Neutrophil (primary cell): ENCODE data around the gene TCF12.

Source experiments
- H3K27ac ChIP-seq: fragments of 200-600 bp; sonication (generic); 2 replicates; pipeline ENCODE4 v1.5.1; 2016; ENCODE audit warnings: mild to moderate bottlenecking, moderate library complexity
- H3K27me3 ChIP-seq: fragments of 200-600 bp; sonication (generic); 2 replicates; pipeline ENCODE4 v1.6.0; 2016; ENCODE audit warnings: mild to moderate bottlenecking
- H3K36me3 ChIP-seq: fragments of 200-600 bp; sonication (generic); 2 replicates; pipeline ENCODE4 v1.5.1; 2017
- H3K4me1 ChIP-seq, 2 experiments: fragments of 200-600 bp in 1 of 2; sonication (generic) in 1 of 2; 1 replicate in 1 of 2; 2 replicates in 1 of 2; pipeline versions ENCODE4 v1.5.1 to v1.6.1; 2013 to 2016; ENCODE audit warnings: low read depth in 1 of 2, low read length in 1 of 2, mild to moderate bottlenecking in 1 of 2, moderate library complexity in 1 of 2; ENCODE audit not compliant: control insufficient read depth in 1 of 2, insufficient read depth in 1 of 2
- H3K4me3 ChIP-seq, 2 experiments: fragments of 200-600 bp in 1 of 2; sonication (generic) in 1 of 2; 1 replicate in 1 of 2; 2 replicates in 1 of 2; pipeline ENCODE4 v1.5.1; 2013 to 2016; ENCODE audit warnings: low read depth in 1 of 2, low read length in 1 of 2, mild to moderate bottlenecking in 1 of 2, moderate library complexity in 1 of 2
- H3K9me3 ChIP-seq: fragments of 200-600 bp; sonication (generic); 2 replicates; pipeline ENCODE4 v1.5.1; 2016
- TF ChIP-seq, protein P1 (sequence below): fragments of 200-600 bp; sonication (generic); IDR thresholded peaks from 2 replicates; pipeline ENCODE4 v1.5.1; 2016; ENCODE audit warnings: antibody characterized with exemption

TCF12 gene

DNA sequence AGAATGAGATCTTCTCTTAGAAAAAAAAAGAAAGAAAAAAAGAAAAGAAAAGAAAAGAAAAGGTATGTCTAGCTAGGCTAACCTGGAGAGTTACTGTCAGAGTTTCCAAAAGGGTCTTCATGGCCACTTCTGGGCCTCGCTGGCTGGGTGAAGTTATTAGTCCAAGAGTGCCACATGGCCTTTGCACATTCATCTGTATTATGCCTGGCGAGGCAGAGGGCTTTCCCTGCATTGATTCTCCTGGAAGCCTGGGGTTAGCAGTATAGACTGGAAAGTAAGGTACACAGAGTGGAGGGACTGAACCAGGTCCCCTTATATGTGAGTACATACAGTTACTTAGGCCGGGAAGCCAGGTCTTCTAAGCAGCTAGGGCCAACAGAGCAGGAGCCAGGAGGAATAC, 403.0 kb downstream of the TCF12 start:
- H3K4me3 ChIP-seq = no peak overlapping the region
- H3K4me1 ChIP-seq = no peaks in the 10 kb centered on the region

DNA sequence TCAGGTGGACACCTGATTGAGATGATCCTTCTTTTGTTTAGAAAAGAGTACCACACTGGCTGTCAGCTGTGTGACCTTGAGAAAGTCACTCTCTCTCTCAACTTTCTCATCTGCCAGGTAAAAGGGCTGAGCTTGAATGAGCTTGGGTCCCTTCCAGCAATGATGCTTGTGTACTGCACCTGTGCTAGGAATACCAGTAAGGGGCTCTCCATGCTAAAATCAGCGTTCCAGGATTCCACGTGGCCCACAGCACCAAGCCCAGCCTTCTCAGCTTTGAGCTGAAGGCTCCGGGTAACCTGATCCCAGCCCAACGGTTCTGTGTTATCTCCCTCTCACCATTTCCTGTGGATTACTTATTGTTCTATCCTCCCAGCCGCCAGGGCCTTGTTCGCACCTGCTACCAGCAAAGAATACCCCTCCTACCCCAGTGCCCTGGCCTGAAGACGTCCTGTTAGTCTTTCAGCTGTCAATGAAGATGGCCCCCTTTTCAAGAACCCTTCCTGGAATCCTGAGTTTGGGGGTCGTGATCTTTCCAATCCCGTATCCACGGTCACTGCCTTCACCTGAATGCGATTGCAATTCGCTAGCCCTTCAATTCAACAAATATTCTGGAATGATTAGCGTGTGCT, 403.6 kb downstream of the TCF12 start:
- H3K4me1 ChIP-seq = no peaks in the 10 kb centered on the region
- H3K36me3 ChIP-seq = no peaks in the 10 kb centered on the region
- no peak overlapping the region for H3K4me3 ChIP-seq
- no peak overlapping the region for H3K27ac ChIP-seq
- H3K27me3 ChIP-seq = no peaks in the 10 kb centered on the region
- TF ChIP-seq, protein P1, sequence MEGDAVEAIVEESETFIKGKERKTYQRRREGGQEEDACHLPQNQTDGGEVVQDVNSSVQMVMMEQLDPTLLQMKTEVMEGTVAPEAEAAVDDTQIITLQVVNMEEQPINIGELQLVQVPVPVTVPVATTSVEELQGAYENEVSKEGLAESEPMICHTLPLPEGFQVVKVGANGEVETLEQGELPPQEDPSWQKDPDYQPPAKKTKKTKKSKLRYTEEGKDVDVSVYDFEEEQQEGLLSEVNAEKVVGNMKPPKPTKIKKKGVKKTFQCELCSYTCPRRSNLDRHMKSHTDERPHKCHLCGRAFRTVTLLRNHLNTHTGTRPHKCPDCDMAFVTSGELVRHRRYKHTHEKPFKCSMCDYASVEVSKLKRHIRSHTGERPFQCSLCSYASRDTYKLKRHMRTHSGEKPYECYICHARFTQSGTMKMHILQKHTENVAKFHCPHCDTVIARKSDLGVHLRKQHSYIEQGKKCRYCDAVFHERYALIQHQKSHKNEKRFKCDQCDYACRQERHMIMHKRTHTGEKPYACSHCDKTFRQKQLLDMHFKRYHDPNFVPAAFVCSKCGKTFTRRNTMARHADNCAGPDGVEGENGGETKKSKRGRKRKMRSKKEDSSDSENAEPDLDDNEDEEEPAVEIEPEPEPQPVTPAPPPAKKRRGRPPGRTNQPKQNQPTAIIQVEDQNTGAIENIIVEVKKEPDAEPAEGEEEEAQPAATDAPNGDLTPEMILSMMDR = no peak
- no peaks in the 10 kb centered on the region for H3K9me3 ChIP-seq

More for the DNA sequence above, 403.0 kb downstream of the TCF12 start:
- Histone ChIP-seq H3K27ac (no peak overlapping the region), H3K36me3 (no peaks in the 10 kb centered on the region), H3K27me3 (no peaks in the 10 kb centered on the region), H3K9me3 (no peaks in the 10 kb centered on the region)
- TF ChIP-seq, protein P1 = no peak

DNA sequence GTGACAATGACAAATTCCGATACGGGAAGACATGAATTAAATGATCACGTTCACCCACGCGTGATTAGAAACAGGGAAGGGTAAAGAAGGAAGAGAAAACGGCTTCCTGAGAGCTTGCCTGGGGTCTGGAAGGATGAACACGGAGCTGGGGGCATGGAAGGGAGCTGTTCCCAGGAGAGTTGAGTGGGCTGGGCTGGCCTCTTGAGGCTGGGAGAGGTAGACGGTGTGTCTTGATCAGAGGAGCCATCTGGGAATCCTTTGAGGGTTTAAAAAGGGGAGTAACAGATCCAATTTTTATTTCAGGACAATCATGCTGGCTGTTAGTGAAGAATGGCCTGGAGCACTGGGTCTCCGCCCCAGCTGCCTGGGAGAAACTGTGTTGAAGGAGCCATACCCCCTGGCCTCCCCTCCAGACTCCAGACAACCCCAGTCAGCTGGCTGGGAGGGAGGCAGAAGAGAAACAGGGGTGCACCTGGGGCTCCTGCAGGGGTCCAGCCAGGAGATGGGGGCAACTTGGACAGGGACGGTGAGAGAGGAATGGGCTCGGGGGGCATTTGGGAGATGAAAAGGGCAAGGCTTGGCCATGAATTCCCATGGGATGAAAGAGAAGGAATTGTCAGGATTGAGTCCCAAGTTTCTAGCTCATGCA, 404.3 kb downstream of the TCF12 start:
- Histone ChIP-seq H3K36me3 (no peaks in the 10 kb centered on the region), H3K4me1 (no peaks in the 10 kb centered on the region), H3K4me3 (no peak overlapping the region), H3K27ac (no peak overlapping the region), H3K9me3 (no peaks in the 10 kb centered on the region), H3K27me3 (peaks cover under 1% of the 10 kb centered on the region)
- TF ChIP-seq, protein P1 = no peak

DNA sequence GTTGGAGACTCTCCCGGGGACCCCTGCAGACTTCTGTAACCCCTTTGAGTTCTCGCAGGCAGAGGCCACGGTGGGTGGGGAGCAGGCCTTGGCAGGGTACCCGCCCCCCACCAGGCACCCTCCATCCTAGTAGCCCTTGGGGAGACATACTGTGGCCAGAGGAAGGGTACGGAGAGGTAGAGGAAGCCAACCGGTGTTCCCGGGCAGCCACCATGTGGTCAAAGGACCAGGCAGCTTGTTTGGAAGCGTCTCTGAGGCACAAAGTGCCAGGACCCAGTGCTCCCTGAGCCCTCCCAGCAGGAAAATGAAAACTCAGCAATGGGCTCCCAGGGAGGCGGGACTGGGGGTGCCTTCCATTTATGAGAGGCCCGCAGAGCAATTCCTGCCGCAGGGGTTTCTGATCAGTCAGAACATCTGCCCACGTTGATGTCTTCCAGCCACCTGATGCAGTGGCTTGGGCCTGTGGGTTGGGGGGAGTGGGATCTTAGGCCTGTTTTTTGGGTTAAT, 404.9 kb downstream of the TCF12 start:
- Histone ChIP-seq H3K9me3 (no peaks in the 10 kb centered on the region), H3K4me3 (no peak overlapping the region), H3K27me3 (peaks cover 6% of the 10 kb centered on the region), H3K27ac (no peak overlapping the region), H3K36me3 (no peaks in the 10 kb centered on the region), H3K4me1 (no peaks in the 10 kb centered on the region)
- TF ChIP-seq, protein P1 = no peak

DNA sequence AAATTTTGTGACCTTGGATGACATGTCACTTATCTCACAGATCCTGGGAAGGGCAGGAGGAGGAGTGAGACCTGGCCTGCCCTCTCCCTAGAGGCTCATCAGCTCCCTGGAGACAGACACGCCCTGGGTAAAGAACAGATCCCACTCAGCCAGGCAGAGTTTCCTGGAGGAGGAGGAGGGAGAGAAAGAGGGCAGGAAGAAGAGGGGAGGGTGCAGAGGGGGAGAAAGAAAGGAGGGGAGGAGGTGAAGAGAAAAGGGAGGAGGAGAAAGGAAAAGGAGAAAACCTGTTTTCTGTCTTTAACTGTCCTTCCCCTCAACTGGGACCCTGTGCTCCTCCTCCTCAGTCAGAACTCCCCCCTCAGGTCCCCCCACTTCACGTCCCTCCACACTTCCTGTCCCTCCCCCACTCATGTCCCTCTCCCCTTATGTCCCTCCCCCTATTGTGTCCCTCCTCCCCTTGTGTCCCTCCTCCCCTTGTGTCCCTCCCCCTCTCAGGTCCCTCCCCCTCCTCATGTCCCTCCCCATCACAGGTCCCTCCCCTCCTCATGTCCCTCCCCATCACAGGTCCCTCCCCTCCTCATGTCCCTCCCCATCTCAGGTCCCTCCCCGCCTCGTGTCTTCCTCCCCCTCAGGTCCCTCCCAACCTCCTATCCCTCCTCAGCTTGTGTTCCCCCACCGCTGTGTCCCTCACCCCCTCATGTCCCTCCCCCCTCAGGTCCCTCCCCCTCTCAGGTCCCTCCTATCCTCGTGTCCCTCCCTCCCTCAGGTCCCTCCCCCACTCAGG, 405.6 kb downstream of the TCF12 start:
- no peaks in the 10 kb centered on the region for H3K9me3 ChIP-seq
- H3K36me3 ChIP-seq = no peaks in the 10 kb centered on the region
- TF ChIP-seq, protein P1 = no peak
- peaks cover 9% of the 10 kb centered on the region for H3K27me3 ChIP-seq
- no peak overlapping the region for H3K27ac ChIP-seq
- no peak overlapping the region for H3K4me3 ChIP-seq
- H3K4me1 ChIP-seq = no peaks in the 10 kb centered on the region
